ENCODE results near the gene KCNQ1OT1.

KCNQ1OT1 gene

DNA sequence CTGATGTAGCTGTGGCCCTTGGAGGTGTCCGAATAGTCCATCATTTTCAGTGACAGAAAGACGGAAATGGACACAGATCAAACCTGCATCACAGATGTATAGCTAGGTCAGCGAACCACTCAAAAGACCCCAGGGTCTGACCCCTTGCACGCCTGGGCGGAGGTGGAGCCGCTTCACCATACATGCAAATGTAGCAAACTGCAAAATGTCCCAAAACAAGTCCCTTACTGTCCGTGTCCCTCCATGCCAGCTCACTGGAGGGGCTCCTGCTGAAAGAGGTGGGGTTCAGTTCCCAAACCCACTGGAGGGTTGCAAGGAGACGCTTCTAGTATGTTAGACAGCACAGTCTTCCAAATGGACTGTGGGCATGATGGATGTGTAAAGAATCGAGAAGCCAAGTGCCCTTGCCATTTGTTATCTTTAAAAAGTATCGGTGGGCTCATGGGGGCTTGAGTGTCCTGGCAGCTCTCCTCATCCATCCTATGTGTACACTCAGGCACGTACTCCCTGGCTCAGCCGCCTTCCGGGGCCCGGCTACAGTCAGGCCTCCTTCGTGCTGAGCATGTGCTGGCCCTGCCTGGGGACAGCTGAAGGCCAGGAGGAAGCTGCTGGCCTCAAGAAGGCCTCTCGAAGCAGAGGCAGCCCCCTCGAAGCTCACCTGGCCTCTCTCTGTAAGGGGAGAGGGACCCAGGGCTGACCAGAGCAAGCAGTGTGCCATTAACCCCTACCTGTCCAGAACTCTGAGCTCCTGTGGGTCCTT, 20.2 kb upstream of the KCNQ1OT1 start:
- DNase-seq = no peak

DNA sequence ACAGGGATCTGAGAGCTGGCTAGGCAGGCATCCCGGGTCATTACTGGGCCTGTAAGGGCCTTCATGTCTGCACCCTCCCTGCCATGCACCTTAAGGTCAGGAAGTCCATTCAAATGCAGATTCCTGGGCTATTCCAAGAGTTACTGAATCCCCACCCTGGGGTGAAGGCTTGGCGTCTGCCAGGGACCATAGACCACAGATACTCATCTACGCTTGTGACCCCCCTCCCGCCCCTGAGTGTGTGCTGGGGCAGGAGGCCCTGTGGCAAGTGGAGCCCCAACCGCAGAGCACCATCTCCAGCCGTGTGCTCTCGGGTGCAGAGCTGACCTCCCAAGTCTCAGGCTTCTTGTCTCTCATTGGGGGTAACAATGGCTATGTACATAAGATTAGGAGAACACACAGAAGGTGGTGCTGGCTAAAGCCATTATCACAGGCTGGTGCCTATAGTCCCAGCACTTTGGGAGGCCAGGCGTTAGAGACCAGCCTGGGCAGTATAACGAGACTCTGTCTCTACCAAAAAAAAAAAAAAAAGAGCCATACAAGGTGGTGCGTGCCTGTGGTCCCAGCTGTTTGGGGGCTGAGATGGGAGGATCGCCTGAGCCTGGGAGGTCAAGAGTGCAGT, 19.1 kb upstream of the KCNQ1OT1 start:
- DNase-seq = no peak

DNA sequence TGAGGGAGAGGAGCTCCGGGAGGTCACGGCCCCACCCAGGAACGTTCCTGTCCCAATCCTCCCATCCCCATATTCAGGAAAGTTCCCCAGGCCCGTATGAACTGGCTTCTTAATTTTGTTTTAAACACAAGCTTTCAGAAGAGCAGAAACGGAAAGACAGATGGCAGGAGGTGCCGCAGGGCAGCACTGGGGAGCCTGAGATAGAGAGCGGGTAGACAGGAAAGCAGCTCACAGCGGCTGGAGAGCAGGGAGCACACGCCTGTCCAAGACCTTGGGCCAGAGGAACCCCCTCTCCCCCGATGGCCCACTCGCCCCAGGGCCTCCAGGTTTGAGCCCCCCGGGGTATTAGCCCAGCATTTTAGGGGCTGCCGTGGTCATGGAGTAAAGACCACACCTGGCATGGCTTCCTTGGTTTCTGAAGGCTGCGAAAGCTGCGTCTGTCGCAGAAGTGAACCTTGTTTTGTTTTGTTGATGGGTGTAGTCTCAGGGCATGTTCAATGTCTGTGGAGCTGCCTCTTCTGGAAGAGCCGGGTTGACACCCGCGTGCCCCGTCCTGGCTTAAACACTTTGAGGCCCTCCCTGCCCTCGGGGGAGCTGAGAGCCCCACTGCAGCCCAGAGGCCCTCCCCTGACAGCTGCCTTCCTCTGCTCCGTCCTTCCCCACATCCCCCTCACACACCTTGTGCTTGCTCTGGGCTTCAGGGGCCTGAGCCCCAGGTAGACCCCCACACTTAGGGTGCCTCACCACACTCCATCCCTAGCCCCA, 17.9 kb upstream of the KCNQ1OT1 start:
- no peak for DNase-seq

GRCh38 chr11:2716376-2717095, 16.7 kb upstream of the KCNQ1OT1 start:
- no peak for DNase-seq

GRCh38 chr11:2715716-2716350, 16.0 kb upstream of the KCNQ1OT1 start:
- DNase-seq = no peak

DNA sequence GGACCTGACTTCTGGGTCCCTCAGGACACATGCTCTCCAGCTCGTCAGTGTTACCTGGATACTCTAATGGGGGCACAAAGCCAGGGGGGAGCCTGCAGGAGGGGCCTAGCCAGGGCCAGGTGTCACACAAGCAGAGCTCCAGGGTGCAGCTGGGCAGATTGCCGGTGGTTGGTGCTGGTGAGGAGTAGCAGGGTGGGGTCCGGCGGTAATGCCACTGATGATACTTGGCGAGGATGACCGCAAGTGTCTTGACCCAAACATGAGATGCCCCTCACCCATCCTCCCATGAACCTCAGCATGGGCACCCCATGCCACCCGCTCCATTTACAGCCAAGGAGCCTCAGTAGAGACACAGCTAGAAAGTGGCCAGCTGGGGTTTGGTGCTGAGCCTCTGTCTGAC, 15.1 kb upstream of the KCNQ1OT1 start:
- DNase-seq = no peak

DNA sequence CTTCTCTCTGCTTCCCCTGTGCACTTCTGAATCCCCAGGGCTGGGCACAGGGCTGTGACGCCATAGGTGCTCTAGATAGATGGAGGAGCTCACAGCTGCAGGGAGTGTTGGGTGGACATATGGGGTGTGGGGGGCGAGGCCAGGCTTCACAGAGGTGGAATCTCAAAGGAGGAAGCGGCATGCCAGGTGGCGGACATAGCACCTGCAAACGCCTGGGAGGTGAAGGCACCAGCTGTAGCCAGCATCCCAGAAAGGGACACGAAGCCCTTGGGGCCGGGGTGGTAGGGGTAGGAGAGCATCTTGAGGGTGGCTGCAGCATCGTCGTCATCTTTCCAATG, 14.6 kb upstream of the KCNQ1OT1 start:
- DNase-seq = no peak

DNA sequence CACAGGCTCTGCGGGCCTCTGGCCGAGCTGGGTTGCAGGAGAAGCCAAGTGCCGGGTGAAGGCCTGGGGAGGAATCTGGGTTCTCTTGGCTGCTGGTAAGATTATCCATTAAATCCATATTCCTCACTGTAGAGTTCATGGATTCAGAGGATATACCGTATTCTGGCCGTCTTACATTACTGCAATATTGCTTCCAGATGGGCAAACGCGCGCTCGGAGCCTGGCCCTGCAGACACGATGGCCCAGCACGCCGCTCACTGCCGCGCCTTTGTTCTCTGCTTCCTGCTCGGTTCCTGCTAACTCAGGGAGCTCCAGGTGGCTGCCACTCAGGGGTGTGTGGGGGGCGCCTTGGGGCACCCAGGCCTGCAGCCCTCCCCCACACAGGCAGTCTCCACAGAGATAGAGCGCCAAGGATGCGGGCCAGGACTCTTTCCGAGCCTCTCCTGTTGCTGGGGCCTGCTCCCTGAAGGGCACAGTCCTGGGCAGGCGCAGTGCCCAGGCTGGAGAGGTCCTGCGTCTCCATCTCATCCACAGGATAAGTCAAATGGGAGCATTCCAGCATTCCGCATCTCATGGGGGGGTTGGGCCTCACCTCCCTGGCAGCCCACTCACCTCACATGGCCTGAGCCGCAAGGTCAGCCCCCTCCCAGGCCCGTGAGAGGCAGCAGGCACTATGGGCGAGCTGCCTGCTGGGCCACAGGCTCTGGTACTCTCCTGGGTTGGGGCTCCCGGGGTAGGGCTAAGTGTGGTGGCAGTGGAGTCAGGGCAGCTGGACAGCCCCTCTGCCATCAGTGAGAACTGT, 14.1 kb upstream of the KCNQ1OT1 start:
- peak; percentile 33 for DNase-seq

DNA sequence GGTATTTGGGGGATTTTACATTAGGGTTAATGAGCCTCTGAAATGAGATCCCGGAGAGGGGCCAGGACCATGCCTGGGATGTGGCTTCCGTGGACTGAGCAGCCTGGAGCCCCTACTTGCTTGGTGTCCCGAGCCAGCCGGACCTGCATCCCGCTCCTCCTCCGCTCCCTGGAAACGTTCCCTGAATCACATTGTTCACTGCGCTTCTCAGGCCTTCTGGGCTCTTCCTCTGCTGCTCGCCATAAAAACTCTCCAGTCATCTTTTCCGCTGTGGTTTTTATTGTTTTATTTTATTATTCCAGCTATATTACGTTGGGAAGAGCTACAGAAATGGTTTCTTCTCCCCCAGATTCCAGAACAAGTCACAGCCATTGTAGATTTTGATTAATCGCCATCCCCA, 13.3 kb upstream of the KCNQ1OT1 start:
- no peak for DNase-seq

DNA sequence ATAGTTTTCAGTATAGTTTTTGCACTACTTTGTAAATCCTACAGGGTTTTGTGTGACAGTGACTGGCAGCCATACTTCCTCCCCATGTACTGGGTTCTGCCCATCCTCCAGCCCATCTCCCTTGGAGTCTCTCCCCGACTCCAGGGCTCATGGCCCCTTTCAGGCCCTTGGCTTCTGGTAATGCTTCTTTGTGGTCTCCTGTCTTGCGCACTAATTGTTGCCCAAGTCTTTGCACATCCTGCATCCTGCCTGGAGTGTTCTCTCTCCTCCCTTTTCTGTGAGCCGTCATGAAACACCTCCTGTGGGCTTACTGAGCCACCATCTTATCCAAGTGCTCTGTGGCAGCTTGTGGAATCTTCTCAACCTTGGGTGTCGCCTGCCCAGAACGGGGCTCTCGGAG, 11.4 kb upstream of the KCNQ1OT1 start:
- no peak for DNase-seq

GRCh38 chr11:2709429-2709828, 9.6 kb upstream of the KCNQ1OT1 start:
- no peak for DNase-seq

- no peak for DNase-seq
Measured at GRCh38 chr11:2708757-2709281, 9.0 kb upstream of the KCNQ1OT1 start.

DNA sequence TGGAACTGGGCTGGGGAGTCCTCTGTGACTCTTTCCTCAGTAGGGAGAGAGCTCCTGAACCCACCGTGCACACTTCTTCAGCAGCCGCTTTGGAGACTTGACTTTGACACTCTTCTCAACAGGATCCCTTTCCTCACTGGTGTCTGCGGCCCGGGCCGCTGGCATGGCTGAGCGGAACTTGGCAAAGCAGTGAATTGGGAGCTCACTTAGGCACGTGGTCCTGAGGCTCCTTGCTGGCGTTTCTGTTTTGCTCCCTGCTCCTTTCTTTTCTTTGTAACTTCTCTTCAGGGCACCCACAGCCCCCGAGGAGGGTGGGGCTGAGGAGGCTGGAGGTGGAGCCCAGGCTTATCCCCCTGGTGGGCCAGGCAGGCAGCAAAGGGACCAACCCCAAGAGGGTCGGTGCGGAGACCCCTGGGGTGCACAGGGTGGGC, 8.4 kb upstream of the KCNQ1OT1 start:
- no peak for DNase-seq

DNA sequence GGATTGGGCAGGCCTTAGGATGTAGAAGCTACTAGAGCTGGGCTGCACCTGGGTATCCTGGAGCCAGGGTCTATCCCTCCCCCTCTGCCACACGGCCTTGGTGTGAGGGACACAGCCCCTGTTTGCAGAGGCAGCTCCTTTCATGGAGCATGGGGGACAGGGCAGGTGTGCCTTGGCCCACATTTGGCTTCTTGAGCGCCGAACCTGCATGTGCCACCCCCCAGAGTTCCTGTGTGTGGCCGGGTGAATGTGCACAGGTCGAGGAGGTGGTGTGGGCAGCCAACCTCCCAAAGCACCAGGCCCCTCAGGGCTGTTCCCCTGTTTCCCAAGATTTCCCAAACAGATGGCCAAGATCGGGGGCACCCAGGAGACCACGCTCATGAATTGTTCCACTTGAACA, 7.9 kb upstream of the KCNQ1OT1 start:
- no peak for DNase-seq

- DNase-seq = no peak
Measured at GRCh38 chr11:2706321-2706720, 6.5 kb upstream of the KCNQ1OT1 start.

DNA sequence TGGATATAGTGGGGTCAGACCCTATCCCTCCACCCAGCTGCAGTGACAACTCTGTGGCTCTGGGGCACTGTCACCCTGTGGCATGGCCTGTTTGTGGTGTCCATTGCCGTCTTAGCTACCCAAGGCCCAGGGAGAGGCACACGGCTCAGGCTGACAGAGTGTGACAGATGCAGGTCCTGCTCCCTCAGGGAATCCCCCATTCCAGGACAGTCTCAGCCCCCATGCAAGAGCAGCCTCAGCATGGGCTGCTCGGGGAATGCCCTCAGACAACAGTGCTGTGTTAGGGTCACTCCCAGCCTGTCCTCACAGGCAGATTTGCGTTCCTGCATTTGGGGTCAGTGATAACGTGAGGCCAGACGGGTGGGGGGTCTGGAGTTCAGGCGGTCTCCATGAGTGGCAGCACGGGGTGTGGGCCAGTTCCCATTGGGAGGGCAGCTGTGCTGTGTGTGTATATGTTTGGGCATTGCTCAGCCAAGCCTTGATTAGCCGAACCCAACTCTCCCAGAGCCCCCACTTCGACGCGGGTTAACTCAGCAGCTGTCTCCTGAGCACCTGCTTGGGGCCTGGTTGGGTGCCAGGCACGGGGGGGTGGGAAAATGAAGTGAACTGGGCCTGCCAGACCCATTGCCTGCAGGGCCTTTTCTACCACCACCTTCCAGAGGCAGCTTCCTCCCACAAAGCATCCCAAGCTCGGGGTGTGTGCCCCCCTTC, 5.3 kb upstream of the KCNQ1OT1 start:
- no peak for DNase-seq

DNA sequence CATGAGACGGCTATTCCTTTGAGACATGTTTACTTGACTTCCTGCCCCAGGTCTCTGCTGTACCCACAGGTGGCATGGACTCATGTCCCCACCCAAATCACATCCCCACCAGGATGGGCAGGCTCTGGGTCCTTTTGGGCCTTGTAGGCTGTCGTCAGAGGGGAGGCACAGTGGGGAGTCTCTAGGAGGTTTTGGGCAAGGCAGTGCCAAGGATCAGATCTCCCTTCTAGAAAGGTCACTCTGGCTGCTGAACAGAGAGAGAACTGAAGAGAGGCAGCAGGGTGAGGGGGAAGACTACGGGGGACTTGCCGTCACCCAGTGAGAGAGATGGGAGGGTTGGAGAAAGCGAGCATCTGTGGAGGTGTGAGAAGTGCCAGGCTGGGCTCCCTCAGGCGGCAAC, 4.6 kb upstream of the KCNQ1OT1 start:
- no peak for DNase-seq

DNA sequence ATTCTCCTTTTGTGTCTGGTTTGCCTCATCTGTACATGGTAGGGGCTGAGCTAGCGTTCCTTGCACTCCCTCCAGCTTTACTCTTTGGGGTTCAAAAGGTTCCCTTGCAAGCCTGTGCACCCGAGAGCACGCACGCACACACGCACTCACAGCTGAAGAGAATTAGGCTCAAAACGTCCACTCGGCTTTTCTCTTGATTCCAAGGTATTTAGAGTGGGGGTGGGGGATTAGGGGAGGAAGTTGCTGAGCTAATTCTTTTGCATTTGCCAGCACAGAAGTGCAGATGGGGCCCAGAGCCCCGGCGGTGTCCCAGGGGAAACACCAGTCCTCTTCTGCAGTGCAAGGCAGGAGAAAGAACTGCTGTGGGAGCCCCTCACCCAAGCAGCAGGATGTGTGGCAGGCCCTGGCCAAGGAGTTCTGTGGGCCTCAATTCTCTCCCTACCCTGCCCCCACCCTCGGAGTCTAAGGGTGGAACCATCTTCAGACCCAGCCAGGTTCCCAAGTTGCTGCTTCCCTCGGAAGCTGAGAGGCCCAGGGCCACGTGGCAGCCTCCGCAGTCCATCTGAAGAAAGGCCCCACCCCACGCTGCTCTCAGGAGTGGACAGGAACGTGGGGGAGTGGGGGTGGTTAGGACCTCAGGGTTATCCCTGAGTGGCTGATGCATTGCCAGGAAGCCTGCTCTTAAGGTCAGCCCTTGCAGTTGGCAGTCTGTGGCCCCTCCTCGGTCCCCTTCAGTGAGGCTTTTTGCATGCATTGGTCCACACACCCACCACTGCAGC, 3.8 kb upstream of the KCNQ1OT1 start:
- DNase-seq = peak; percentile 45

- DNase-seq = no peak
Measured at GRCh38 chr11:2702771-2703362, 3.1 kb upstream of the KCNQ1OT1 start.

All from fibroblast of skin of scalp (primary cell).